Thyroid gland (tissue), 4 donors: ENCODE measurements around the gene ADAMTS17.

Experiments used
- CTCF ChIP-seq, 6 experiments: fragments of 200-600 bp in 3 of 6; fragments of 450-650 bp in 3 of 6; sonication (generic) in 3 of 6; IDR thresholded peaks; one replicate each; pipeline ENCODE4 v1.5.1; 2016 to 2019; ENCODE audit warnings: antibody characterized with exemption in 6 of 6, mild to moderate bottlenecking in 2 of 6, inconsistent platforms in 1 of 6, moderate library complexity in 1 of 6
- POLR2A ChIP-seq, 2 donors: fragments of 450-650 bp; IDR thresholded peaks; one replicate each; pipeline ENCODE4 v1.6.1; 2017; ENCODE audit warnings: antibody characterized with exemption in 2 of 2, mild to moderate bottlenecking in 2 of 2, moderate library complexity in 1 of 2

- TF ChIP-seq CTCF (IDR thresholded peaks at IDR 0.05) (no peak), POLR2A (IDR thresholded peaks at IDR 0.05) (no peak)
Observed at GRCh38 chr15:100032358-100033085, 309.3 kb downstream of the ADAMTS17 start.
